HL-60 (cell line): ENCODE results near the gene SYCE3.

ENCODE experiments used
- DNase-seq, 2 experiments: peaks; one replicate each; pipeline ENCODE4 v3.0.0-alpha.2; 2010 to 2020; ENCODE audit warnings: low read depth in 1 of 2, low spot score in 1 of 2
- H3K27ac ChIP-seq: fragments of 250-450 bp; sonication (Bioruptor Pico); replicated peaks from 2 replicates; pipeline ENCODE4 v1.5.1; 2020; ENCODE audit warnings: mild to moderate bottlenecking, moderate library complexity
- H3K27me3 ChIP-seq: fragments of 250-450 bp; sonication (Bioruptor Pico); 2 replicates; pipeline ENCODE4 v1.5.1; 2021; ENCODE audit warnings: mild to moderate bottlenecking, moderate library complexity; ENCODE audit not compliant: insufficient read depth, poor library complexity, severe bottlenecking
- H3K4me3 ChIP-seq: replicated peaks from 2 replicates; pipeline ENCODE4 v1.5.1; 2011; ENCODE audit warnings: mild to moderate bottlenecking, control low read depth, low read length; ENCODE audit not compliant: insufficient read depth
- CTCF ChIP-seq: IDR thresholded peaks from one replicate; pipeline ENCODE4 v1.5.1; 2011; ENCODE audit warnings: low read length, control low read depth, inconsistent platforms; ENCODE audit not compliant: insufficient read depth
- GABPA ChIP-seq: IDR thresholded peaks from 2 replicates; pipeline ENCODE4 v1.6.1; 2012; ENCODE audit warnings: low read depth
- POLR2AphosphoS5 ChIP-seq: IDR thresholded peaks from 2 replicates; pipeline ENCODE4 v1.6.1; 2012; ENCODE audit warnings: low read depth
- SPI1 ChIP-seq: IDR thresholded peaks from 2 replicates; pipeline ENCODE4 v1.6.1; 2012; ENCODE audit warnings: low read depth, mild to moderate bottlenecking, borderline replicate concordance
- TF ChIP-seq, protein P1 (sequence below): IDR thresholded peaks from 2 replicates; pipeline ENCODE4 v1.6.1; 2012; ENCODE audit warnings: low read depth; ENCODE audit not compliant: insufficient replicate concordance

Gene SYCE3

DNA sequence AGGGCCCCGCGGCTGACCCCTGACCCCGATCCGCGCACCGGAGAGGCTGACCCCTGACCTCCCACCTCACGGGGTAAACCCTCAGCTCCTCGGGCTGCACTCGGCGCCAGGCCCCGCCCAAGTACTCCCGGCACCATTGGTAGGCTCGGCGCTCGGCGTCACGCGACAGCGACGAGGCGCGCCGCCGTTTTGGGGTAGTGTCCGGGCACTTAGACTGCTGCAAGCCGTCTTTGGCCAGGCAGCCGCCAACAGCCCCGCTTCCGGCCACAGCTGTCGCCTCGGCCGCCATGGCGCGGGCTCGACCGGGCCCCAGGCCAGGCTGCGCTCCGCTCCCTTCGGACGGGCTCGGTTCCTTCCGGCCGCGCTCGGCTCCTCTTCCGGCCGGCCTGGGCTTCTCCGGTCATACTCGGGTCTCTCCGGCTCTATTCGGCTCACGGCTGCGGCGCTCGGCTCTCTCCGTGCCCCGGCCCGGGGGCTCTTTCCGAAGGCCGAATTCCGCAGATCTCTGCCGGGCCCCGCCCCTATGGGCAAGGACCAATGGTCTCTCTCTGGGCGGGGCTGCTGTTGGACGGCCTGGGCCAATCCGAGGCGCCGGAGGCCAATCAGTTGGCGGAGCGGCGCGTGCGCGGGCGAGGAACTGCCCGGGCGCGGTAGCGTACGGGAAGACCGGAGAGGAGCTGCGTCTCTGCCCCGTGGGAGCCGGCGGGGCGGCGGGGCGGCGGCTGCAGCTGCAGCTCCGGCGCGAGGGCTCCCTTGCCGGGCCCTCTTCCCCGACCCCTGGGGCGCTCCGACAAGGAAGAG lies 20.0 kb upstream of the SYCE3 start, which contains the start of gene CHKB:
Gene CHKB (minus strand): TSS at position 357 of the 801 bp plus-strand sequence. CDS start 68 bp downstream, at position 289.
- peak within 1 kb of the TSS; percentile 96 for H3K27ac ChIP-seq
- TF ChIP-seq GABPA (no peak), POLR2AphosphoS5 (peak; percentile 14), SPI1 (no peak), CTCF (no peak)
- TF ChIP-seq, protein P1, sequence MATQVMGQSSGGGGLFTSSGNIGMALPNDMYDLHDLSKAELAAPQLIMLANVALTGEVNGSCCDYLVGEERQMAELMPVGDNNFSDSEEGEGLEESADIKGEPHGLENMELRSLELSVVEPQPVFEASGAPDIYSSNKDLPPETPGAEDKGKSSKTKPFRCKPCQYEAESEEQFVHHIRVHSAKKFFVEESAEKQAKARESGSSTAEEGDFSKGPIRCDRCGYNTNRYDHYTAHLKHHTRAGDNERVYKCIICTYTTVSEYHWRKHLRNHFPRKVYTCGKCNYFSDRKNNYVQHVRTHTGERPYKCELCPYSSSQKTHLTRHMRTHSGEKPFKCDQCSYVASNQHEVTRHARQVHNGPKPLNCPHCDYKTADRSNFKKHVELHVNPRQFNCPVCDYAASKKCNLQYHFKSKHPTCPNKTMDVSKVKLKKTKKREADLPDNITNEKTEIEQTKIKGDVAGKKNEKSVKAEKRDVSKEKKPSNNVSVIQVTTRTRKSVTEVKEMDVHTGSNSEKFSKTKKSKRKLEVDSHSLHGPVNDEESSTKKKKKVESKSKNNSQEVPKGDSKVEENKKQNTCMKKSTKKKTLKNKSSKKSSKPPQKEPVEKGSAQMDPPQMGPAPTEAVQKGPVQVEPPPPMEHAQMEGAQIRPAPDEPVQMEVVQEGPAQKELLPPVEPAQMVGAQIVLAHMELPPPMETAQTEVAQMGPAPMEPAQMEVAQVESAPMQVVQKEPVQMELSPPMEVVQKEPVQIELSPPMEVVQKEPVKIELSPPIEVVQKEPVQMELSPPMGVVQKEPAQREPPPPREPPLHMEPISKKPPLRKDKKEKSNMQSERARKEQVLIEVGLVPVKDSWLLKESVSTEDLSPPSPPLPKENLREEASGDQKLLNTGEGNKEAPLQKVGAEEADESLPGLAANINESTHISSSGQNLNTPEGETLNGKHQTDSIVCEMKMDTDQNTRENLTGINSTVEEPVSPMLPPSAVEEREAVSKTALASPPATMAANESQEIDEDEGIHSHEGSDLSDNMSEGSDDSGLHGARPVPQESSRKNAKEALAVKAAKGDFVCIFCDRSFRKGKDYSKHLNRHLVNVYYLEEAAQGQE: peak; percentile 46

DNA sequence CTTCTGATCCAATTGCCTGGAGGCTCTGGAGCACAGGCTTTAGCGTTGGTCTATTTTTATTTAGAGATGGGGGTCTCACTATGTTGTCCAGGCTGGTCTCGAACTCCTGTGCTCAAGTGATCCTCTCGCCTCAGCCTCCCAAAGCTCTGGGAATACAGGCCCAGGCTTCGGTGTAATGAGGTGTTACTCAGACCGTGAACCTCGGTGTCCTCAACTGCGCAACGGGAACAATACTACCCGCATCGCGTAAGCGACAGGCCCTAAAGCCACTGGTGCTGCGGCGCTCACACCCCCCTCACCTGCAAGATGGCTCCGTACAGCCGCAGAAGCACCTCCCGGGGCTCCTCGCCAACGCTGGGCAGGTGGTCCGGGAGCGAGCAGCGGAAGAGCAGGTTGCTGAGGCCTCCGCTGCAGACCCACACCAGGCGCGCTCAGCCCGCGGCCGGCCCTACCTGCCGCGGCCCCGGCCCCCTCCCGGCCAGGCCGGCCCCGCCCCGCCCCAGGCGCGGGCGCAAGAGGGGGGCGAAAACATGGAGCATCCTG lies 19.3 kb upstream of the SYCE3 start:
- TF ChIP-seq SPI1 (no peak), POLR2AphosphoS5 (no peak), GABPA (no peak), CTCF (no peak)
- TF ChIP-seq, protein P1: no peak
- Histone ChIP-seq H3K27ac (peak overlapping the region; percentile 96), H3K27me3 (no peaks in the 10 kb centered on the region), H3K4me3 (peak overlapping the region; percentile 77)
- DNase-seq: peak in 1 of 2 experiments; percentile 49

More for the DNA sequence above, 20.0 kb upstream of the SYCE3 start, which contains the start of gene CHKB:
- Histone ChIP-seq H3K4me3 (peak within 1 kb of the TSS; percentile 77), H3K27me3 (no peaks in the 10 kb centered on the region)
- DNase-seq: peak; percentile 94 to 99

DNA sequence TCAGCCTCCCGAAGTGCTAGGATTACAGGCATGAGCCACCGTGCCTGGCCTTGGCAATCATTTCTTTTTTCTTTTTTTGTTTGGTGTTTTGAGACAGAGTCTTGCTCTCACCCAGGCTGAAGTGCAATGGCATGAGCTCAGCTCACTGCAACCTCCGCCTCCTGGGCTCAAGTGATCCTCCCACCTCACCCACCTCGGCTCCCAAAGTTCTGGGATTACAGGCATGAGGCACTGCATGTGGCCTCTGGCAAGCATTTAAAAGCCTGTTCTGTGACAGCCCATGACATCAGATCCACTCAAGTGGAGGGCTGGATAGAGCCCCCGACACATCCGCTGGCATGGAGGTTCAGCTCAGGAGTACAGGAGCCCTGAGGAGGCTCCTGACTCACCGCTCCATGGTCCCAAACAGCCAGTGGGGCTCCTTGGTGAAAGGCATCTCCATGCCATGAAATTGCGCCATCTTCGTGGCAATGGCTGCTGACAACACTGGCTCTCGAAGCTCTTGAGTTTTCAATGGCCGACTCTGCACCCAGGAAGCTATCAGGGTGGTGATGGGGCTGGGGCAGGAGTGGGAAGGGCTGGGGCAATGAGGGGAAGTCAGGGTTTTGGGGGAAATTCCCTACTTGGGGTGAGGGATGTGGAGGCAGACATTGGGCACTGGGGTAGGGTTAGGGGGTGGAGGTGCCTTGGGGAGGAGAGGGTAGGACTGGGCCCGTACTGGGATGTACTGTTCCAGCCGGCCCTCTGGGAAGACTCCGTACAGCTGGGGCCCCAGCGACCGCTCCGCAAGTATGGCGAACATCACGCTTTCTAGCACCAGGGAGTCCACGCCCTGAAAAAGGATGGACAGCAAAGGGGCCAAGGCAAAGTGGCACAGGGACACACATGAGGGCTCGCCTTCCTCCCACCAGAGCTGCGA lies 18.6 kb upstream of the SYCE3 start:
- Histone ChIP-seq H3K4me3 (peak overlapping the region; percentile 77), H3K27me3 (no peaks in the 10 kb centered on the region), H3K27ac (peak overlapping the region; percentile 96; the same call in 1 of the 2 replicates)
- TF ChIP-seq POLR2AphosphoS5 (no peak), CTCF (no peak), GABPA (no peak), SPI1 (no peak)
- TF ChIP-seq, protein P1: no peak
- peak in 1 of 2 experiments; percentile 14 for DNase-seq
